ENCODE results near the gene KIFC1.

KIFC1 gene

DNA sequence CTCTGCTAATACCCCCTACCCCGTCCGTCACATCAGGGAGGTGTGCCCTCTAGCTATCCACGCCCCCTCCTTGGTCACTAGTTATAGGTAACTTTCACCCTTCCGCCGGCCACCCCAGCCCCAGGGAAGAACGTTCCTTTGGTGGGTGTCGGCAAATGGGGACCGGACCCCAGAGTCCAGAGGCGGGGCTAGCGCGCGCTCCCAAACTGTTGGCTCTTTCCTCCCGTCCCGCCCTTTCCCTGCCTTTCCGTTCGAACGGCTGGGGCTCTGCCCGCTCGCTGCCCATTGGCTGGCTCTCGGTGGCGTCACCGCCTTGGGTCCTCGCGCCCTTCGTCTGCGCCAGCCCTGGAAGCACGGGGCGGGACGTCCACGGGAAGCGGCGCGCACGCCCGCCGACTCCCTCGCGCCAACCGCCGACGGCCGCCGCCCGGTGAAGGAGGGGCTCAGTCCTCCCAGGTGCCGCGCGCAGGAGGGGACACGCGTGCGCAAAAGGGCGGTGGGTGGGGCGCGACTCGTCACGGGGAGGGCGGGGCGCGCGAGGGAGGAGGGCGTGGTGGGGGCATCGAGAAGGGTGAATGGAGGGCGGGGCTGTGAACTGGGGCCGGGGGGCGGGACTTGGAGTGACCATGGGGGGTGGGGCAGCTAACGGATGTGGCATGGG lies 18.6 kb downstream of the KIFC1 start:
- FAIRE-seq = peak; percentile 79

GRCh38 chr6:33410711-33411631 lies 19.3 kb downstream of the KIFC1 start, which contains the start of gene PHF1:
PHF1 (plus strand) TSS chr6:33411014; CDS start chr6:33412264, 1,250 bp downstream.
- FAIRE-seq = no peak

More for the DNA sequence above, 18.6 kb downstream of the KIFC1 start:
- DNase-seq (ENCODE audit: low spot score) = peak; percentile 97

DNA sequence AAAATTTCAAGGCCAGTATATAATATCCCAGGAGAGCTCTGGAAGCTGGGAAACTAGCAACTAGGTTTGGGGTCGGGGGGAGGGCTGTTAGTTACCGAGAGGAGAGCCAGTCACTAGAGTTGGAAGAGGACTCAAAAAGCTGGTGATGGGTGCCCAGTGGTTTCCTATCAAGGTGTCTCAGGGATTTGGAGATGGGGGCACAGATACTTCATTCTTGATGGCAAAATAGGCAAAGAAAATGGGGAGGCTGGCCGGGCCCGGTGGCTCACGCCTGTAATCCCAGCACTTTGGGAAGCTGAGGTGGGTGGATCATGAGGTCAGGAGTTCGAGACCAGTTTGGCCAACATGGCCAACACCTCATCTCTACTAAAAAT lies 20.0 kb downstream of the KIFC1 start:
- DNase-seq (ENCODE audit: low spot score) (no peak), FAIRE-seq (no peak)

More at GRCh38 chr6:33410711-33411631, 19.3 kb downstream of the KIFC1 start, which contains the start of gene PHF1:
- DNase-seq (ENCODE audit: low spot score) = peak; percentile 86

DNA sequence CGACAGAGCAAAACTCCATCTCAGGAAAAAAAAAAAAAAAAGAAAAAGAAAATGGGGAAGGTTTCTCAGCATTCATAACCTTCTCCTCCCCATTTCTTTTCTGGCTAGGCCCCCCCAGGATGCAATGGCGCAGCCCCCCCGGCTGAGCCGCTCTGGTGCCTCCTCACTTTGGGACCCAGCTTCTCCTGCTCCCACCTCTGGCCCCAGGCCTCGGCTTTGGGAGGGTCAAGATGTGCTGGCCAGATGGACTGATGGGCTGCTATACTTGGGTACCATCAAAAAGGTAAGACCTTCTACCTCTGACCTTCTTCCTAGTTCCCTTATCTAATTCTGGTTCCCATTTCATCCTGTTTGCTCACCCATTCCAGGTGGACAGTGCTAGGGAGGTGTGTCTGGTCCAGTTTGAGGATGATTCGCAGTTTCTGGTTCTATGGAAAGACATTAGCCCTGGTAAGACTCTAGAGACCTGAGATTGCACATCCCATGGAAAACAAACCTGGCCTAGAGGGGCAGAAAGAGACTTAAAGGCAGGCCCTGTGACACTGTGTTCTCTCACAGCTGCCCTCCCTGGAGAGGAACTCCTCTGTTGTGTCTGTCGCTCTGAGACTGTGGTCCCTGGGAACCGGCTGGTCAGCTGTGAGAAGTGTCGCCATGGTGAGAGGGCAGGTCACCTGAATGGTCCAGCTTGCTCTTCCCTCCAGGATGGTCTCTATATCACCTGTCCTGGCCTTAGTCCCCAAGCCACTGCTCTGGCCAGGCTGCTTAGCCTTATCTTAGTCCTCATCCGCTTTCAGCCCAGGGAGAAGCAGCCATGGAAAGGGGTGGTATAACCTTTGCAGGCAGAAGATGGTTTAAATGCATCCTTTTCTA lies 20.8 kb downstream of the KIFC1 start:
- DNase-seq (ENCODE audit: low spot score) = no peak
- no peak for FAIRE-seq

GRCh38 chr6:33413241-33414120 lies 21.9 kb downstream of the KIFC1 start:
- no peak for FAIRE-seq
- no peak for DNase-seq (ENCODE audit: low spot score)

- no peak for FAIRE-seq
Measured at GRCh38 chr6:33414592-33415271, 23.1 kb downstream of the KIFC1 start.

GRCh38 chr6:33415831-33416230 lies 24.2 kb downstream of the KIFC1 start:
- FAIRE-seq (no peak), DNase-seq (ENCODE audit: low spot score) (no peak)

More at GRCh38 chr6:33414592-33415271, 23.1 kb downstream of the KIFC1 start:
- no peak for DNase-seq (ENCODE audit: low spot score)

GRCh38 chr6:33416386-33417127 lies 24.9 kb downstream of the KIFC1 start:
- FAIRE-seq (no peak), DNase-seq (ENCODE audit: low spot score) (no peak)

DNA sequence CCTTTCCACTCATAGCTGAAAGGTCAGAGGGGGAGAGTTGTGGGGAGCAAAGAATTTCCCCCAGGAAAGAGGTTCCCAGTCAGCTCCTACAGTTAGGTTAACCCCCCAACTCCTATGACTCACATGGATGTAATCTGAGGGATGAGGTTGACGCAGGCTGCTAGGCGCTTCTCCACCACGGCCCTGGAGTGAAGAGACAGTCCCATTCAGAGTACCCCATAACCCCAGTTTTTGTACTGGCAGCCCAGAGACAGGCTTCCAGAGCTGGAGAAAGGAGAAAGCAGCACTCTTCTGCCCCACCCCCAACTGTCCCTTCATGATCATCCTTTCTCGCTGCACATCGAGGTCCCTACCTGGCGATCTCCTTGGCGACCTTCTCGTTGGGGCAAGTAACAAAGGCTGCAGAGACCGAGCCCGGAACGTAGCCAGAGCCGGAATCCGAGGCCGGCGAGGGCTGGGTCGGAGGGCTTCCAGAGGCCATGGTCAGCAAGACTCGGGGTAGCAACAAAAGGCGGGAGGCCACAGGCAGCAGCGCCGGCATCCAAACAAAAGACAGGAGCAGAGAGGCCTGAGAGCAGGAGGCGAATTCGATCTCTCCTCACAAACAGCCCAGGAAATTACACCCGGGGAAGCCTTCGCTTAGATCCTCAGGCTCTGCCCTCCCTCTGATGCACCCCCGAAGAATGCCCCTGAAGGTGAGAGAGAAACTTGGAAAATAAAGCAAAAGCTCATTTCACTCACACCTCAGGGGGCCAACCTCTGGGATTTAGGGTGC lies 25.7 kb downstream of the KIFC1 start:
- FAIRE-seq = no peak
- no peak for DNase-seq (ENCODE audit: low spot score)

- DNase-seq (ENCODE audit: low spot score) (peak; percentile 97), FAIRE-seq (peak; percentile 96)
Measured at GRCh38 chr6:33417903-33418689, 26.5 kb downstream of the KIFC1 start, which contains the start of gene CUTA. CUTA (minus strand) TSS chr6:33418107; CDS start chr6:33418000, 107 bp downstream.

GRCh38 chr6:33418690-33419291 lies 27.2 kb downstream of the KIFC1 start:
- FAIRE-seq = no peak
- no peak for DNase-seq (ENCODE audit: low spot score)

DNA sequence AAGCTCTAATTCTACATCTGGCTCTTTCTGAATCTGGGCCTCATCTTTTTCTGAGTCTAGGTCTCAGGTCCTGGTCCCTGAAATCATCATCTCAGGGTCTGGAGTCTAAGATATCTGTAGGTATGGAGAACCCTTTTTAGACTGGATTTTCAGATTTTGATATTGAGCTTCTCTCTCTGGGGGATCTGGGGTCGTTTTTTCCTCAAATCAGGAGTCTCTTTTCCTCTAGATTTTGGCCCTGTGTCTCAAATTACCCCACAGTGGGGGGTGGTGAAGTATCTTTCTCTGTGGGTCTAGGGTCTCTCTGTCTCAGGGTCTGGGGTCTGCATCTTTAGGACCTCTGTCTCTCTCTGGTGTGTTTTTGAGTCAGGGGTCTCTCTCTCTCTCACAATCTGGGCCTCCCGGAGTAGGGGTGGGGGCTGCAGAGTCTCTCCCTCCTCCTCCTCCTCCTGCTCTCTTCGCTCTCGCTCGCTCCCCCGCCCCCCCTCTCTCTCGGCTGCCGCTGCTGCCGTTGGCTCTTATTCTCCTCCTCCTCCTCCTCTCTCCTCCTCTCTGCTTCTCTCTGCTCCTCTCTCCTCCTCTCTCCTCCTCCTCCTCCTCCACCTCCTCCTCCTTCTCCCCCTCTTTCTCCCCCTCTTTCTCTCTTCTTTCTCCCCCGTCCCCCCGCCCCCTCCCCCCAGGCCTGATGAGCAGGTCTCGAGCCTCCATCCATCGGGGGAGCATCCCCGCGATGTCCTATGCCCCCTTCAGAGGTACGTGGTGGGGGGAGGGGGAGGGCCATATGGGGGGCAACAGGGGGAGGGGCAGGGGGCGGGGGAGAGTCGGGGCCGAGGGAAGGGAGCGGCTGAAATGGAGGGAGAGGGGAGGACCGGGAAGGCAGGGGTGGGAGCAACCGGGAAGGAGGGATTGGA lies 28.2 kb downstream of the KIFC1 start, which contains the start of gene SYNGAP1:
SYNGAP1 (plus strand) TSS at position 486 of the 911 bp plus-strand sequence; CDS start at position 686, 200 bp downstream.
- no peak for FAIRE-seq

DNA sequence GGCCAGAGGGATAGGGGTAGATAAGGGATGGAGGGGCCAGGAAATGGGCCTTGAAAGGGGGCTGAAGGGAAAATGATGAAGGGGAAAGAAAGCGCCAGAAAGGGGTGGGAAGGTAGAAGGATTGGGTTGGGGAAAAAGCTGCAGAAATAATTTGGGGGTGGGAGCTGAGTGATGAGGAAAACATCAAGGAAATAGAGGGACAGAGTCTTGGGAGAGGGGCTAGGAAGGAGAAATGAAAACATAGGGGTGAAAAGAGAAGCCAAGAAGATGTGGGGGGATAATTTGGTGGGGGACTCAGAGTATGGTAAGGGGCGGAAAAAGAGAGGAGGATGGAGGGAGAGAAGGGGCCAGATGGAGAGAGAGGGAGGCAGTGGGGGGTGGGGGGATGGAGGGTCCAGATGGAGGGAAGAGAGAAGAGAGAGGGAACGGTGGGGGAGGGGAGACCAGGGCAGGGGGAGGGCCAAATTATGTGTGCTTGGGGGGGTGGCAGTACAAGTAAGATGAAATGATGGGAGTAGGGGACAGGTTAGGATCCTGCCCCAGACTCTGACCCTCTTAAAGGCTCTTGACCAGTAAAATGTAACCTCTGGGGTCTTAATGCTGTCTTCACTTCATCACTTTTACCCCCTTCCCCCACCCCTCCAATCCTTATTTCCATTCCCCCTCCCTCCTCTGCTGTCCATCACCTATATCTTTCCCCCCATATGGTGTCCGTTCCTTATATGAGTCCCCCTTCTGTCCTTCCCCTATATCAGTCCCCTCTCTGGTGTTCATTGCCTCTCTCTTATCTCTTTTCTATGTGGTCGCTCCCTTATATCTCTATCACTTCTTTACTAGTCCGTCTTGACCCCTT lies 29.1 kb downstream of the KIFC1 start:
- DNase-seq (ENCODE audit: low spot score) (no peak), FAIRE-seq (no peak)

More for the DNA sequence above, 28.2 kb downstream of the KIFC1 start, which contains the start of gene SYNGAP1:
- DNase-seq (ENCODE audit: low spot score) = no peak

DNA sequence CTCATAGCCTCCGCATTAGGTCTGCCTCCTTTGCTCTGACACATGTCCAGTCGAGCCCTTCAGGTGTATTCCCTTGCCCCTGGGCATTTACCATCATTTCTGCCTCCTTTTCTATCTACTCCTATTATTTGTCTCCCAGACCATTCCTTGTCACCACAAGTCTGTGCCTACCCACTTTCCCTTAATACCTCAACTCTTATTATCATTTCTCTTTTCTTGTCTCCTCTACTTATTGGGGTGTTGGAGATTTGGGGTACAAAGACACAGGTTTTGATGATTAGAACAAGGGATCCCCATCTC lies 29.7 kb downstream of the KIFC1 start:
- FAIRE-seq (no peak), DNase-seq (ENCODE audit: low spot score) (no peak)

GRCh38 chr6:33423777-33424176 lies 32.2 kb downstream of the KIFC1 start:
- DNase-seq (ENCODE audit: low spot score) (no peak), FAIRE-seq (no peak)
